NCI-H1417 treated with DMSO at 0.1 percent for 48 hours (cell line): ENCODE measurements around the gene GPR85.
A peak's percentile ranks its signal among the peaks of the same experiment; 100 is the strongest.
"Not testable (repeated sequence)": the region's sequence is repeated elsewhere in the genome, so short reads cannot be mapped to it uniquely, and the experiment has no call there.

Experiments used
- DNase-seq: peaks from one replicate; lab custom pipeline; 2025; lab: John Stamatoyannopoulos, UW

Gene GPR85

DNA sequence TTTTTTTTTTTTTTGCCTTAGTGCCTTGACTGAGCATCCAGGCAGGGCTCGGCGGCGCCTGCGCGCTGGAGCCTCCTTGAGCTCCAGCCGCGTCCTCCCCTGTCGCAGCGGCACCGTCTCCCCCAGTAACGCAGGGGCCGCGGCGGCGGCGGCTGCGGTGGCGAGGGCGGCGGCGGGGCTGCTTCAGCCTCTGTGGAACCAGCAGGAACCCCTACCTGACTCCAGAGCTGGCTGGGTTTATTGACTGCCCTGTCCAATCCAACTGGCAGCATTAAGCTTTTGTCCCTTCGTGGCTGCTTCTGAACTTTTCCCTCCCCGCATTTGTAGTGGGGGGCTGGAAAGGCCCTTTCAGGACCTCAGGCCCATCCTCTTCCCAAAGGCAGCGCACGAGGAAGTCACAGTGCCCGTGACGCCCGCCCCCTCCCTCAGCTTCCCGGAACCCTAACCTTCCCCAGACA is at the start of gene GPR85:
TSS of gene GPR85 (minus strand) at position 397 of the 458 bp plus-strand sequence. CDS start 2,106 bp downstream, outside the sequence.
- DNase-seq, result peak; percentile 34

GRCh38 chr7:113134025-113134424 is 47.4 kb upstream of the GPR85 start:
- DNase-seq, result no peak

DNA sequence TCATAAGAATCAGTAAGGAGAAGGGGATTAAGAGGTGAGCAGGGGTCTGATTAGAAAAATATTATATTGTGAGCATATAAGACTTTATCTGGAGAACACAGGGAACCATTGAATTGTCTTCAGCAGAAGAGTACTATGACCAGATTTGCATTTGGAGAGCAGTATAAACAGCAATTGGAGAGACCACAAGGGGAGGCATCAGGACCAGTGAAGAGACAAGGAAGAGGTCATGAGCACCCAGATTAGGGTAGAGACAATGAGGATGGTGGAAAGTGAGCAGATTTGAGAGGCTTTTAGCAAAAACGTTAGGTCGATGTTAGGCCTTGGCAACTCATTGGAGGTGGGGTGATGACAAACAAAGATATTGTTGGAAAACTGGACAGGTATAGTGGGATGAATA is 44.7 kb upstream of the GPR85 start:
- DNase-seq, result no peak

DNA sequence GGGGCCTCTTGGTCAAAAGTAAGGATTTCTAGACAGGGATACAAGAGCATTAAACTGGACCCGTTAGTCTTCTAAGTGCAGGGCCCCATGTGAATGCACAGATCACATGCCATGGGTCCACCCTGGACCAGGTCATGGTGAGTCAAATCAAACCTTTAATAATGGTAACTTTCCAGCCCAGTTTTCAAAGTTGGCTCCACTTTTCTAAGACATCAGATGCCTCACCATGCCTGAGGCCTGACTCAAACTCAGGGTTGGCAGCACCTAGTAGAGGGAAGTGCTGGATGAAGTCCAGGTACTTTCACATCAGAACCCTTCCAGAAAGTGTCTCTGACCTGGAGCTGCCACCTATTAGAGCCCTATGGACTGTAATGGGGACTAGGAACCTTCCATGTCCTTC is 41.4 kb upstream of the GPR85 start:
- DNase-seq, result no peak

GRCh38 chr7:113125728-113126127 is 39.1 kb upstream of the GPR85 start:
- DNase-seq, result no peak

GRCh38 chr7:113122744-113123143 is 36.1 kb upstream of the GPR85 start:
- DNase-seq, result no peak

DNA sequence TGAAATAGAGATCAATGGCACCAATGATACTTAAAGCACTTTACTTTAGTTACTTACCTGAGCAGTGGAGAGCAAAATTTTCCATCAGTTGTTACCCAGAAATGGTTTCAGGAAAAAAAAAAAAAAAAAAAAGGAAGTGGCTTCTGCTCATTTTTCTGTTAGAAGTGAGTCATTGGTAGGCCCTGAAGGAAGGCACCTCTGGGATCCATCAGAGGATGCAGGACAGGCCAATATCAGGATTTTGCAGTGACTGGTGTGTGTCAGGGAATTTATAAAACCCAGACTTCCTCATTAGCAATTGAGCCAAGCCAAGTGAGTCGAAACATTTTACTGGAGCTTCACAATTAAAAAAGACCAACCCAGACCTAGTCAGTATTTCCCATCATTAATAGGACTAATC is 34.0 kb upstream of the GPR85 start:
- DNase-seq, result no peak

- peak; percentile 48 for DNase-seq
These were observed 32.8 kb upstream of the GPR85 start for GRCh38 chr7:113119429-113119828.

DNA sequence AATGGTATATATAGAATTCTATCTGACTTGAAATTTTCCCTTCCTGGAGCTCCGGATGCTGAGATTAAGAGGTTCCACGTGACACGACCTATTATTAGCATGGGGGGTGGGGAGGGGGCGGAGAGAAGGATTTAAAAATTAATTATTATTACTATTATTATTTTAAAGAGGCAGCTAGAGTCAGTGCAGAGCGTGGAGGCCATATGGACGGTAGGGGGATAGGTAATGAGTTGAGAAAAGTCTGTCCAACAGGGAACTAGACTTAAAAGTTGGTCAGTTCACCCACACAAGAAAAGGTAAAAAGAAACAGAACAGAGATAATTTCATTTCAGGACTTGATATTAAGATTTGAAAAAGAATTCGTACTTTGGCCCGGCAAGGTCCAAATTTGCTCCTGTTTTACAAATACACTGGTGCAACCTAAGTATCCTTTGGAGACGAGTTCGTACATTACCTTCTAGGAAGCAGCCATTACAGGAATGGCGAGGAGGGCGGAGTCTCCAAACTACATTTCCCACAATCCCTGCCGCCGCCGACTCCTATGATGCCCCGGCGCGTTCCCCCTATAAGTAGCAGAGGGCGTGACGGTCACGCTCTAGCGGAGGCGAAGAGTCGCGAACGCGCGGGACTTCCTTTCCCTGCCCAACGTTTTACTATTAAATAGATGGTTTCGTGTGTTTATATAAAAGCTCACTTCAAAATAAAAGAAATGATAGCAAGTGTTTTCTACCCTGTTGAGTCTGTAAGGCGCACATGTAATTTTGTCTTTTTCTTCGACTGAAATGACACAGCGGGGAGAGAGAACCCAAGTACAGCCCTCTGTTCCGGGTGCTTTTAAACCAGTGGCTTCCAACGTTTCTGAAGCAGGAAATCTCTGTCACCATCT is 31.7 kb upstream of the GPR85 start, which contains the start of gene SMIM30:
TSS of gene SMIM30 (minus strand) at position 481 of the 886 bp plus-strand sequence. CDS start 976 bp downstream, outside the sequence.
- DNase-seq, result peak; percentile 75

- not testable (repeated sequence) for DNase-seq
These were observed 30.7 kb upstream of the GPR85 start for GRCh38 chr7:113117374-113117774.

DNA sequence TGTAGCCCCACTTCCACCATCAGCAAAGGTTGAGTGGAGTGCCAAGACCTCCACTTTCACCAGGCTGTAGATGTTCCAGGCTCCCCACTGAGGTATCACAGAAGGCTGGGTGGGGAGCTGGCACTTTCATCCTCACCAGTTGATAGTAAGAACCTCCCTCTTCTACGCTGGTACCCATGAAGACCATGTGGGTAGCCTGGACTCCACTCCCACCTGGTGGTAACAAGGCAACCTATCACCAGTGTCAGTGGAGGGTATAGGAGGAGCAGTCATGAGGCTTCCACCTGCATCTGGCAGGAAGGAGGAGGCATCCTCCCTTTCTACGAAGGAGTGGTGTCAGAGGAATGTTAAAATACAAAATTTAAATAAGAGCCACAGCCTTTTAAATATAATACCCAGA is 27.3 kb upstream of the GPR85 start:
- DNase-seq, result no peak

DNA sequence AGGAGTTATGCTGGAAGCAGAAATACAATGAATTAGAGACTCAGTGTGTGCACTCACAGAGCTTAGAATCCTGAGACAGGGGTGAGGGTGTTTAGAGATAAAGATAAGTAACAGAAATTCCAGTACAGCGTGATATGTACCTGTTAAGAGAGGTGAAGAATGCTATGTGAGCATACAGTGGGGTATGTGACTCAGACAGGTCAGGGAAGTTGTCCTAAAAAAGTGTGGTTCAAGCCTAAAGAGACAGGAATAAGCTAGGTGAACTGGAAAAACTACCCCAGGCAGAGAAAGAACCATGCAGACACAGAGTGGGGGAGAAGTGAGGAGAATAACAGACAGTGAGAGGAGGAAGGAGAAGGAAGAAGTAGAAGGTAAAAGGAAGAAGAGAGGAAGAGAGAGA is 23.1 kb upstream of the GPR85 start:
- DNase-seq, result no peak

DNA sequence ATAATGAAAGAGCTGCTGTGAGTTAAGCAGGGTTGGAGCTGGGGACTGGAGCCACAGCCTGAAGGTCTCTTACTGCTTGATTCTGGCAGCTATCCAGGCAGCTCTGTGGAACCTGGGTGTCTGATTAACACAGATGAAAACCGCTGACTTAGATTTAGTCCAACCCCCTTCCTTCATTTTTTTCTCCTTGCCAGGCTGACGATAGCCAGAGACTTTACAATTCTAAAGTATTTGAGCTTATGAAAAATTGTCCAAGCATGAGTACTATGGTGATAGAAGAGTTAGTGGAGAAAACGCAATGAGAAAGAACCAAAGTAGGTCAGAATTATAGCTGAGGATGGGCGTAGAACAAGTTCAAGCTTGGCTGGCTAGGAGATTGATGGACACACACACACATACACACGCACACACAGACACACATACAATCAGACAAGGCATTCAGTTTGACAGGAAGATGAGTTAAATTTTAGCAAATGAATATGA is 13.5 kb upstream of the GPR85 start:
- DNase-seq, result no peak

- no peak for DNase-seq
These were observed 12.8 kb upstream of the GPR85 start for GRCh38 chr7:113099284-113099919.

- DNase-seq, result no peak
These were observed 8.1 kb upstream of the GPR85 start for GRCh38 chr7:113094517-113095249.

DNA sequence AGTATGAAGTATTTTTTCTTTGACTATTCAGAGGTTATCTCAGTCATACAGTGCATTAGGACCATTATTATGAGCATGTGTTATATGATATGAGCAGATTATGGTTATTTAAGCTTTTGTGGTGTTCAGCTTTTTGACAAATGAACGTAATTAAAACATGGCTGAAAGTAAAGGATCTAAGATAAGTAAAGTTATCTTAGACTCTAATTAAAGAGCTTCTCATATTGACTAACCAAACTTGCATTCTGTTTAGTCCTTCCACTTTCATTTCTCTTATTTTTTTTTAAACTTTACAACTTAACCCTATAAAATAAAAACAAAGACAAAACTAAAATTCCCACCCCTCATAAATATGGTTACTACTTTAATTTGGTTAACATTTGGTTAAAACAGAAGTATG is 6.9 kb upstream of the GPR85 start:
- no peak for DNase-seq

DNA sequence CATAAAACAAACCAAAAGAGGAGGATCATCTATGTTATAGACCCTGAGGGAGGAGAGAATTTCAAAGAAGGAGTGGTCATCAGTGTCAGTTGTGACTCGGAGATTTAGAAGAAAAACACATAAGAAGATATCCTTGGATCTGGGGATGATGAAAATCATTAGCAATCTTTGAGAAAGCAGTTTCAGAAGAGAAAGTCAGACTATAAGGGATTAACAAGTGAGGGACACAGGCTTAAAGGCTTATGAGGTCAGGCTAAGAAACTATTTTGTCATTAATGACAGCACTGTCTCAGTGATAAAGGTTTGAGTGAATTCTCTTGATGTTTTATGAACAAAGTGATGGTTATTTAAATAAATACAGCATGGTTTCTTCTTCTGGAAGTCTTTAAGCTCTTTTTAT is 6.1 kb upstream of the GPR85 start:
- DNase-seq, result no peak

DNA sequence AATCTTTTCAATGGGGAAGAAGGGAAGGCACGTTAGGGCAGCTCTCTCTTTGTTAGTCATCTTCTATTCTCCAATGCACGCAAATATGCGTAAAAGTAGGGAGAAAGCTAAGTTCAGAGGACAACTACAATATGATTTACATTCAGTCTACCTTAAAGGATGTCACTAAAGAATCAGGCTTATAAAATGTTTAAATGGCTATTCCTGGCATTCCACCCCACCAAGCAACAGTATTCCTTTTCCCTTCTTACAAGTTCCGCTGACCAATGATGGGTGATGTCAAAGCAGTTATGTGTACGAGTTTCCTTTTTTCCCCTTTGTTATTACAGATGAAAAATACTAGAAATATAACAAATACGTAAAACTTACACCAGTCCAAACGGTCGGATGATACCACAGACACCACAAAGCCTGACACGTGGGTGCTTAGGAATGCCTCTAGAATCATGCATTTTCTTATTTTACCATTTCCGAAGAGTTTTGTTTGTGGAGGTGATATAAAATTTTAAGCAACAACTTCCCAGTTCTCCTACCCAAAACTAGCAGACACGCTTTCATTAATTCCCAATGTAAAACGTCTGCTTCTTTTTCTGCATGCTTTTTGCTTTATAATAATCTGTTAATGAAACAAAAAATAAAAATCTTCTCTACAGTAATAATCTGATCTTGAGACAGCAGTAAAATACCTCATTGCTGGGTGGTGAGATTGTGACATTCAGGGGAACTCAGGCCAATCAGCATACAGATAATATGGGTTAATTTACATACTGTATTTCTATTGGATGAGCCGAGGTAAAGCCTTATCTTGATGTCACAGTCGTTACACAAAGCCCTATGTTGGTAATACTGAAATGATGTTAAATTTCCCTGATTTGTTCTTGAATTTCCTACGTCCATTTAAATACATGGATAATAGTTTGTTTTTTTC is 708 bp upstream of the GPR85 start:
- DNase-seq, result no peak

GRCh38 chr7:113085781-113086390 is 741 bp downstream of the GPR85 start:
- peak; percentile 23 for DNase-seq

DNA sequence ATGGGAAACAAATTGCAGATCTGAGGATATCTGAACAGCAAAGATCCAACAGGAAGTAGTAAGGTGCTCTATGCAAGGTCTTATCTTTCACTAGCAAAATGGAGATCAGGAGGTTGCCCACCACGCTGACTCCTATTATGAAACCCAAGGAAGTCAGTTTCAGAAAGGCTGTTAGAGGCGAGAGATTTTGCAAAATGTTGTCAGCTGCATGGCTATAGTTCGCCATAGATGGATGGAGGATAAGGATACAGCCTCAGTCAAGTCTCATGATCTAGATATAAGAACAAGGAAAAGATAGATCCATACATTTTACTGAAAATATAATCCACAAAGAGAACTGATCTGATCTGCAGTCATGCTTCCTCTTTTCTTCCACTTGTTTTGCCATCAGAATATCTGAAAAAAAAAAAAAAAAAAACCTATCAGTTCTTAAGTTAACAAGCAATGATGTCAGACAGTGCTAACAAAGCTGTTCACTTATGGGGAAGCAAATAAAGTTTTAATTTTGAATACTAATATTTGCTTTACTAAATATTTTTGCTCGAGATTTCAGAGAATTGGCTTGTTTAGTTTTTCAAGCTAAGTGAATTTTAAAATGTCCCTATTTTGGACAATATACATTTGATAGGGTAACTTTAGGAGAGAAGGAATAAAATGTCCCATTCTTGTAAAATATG is 2.0 kb downstream of the GPR85 start:
- no peak for DNase-seq
